Upper lobe of right lung (tissue), 1 donor: ENCODE measurements around the gene PTEN. TPM values are rescaled to one million over a fixed set of nuclear protein-coding genes. Genes with fewer than 3 reads are reported as not detected.
"Not testable (repeated sequence)": the region's sequence is repeated elsewhere in the genome, so short reads cannot be mapped to it uniquely, and the experiment has no call there.

Source experiments
- ATAC-seq: fragments of 200-7000 bp; cut with Tn5 transposase; one replicate; pipeline ENCODE4 v1.9.1; 2020; ENCODE audit warnings: mild to moderate bottlenecking, moderate library complexity
- DNase-seq: peaks from one replicate; pipeline ENCODE4 v3.0.0-alpha.2; 2020
- H3K27ac ChIP-seq: fragments of 200-600 bp; one replicate; pipeline ENCODE4 v1.8.0; 2022
- H3K27me3 ChIP-seq: fragments of 200-600 bp; one replicate; pipeline ENCODE4 v1.8.0; 2022; ENCODE audit warnings: mild to moderate bottlenecking
- H3K36me3 ChIP-seq: fragments of 200-600 bp; one replicate; pipeline ENCODE4 v1.8.0; 2022
- H3K4me1 ChIP-seq: fragments of 200-600 bp; one replicate; pipeline ENCODE4 v1.8.0; 2022
- H3K4me3 ChIP-seq: fragments of 200-600 bp; one replicate; pipeline ENCODE4 v1.8.0; 2022; ENCODE audit warnings: mild to moderate bottlenecking
- H3K9me3 ChIP-seq: fragments of 200-600 bp; one replicate; pipeline ENCODE4 v1.8.0; 2022
- intact Hi-C: fragments of 100-400 bp; cut with DNase I; formaldehyde crosslinking; loops from one replicate; pipeline ENCODE4 v1.11.0; 2022
- total RNA-seq: library from RNA; stranded (reverse); fragmentation: NEBNext Ultra II Directional; extraction: Animal tissue kit (Norgen Biotek cat#: 25700); gene quantifications from one replicate; pipeline ENCODE4 v1.2.1, GENCODE V29; 2021
- TF ChIP-seq, protein P1 (sequence below): fragments of 200-600 bp; IDR thresholded peaks from one replicate; pipeline ENCODE4 v1.8.0; 2022; ENCODE audit warnings: antibody characterized with exemption
- donor health status: DM: no; HTN: yes; CAD: no; lungs with severe emphysema.

The PTEN gene
- total RNA-seq, 1 donor from 2014 or later: 101 TPM

DNA sequence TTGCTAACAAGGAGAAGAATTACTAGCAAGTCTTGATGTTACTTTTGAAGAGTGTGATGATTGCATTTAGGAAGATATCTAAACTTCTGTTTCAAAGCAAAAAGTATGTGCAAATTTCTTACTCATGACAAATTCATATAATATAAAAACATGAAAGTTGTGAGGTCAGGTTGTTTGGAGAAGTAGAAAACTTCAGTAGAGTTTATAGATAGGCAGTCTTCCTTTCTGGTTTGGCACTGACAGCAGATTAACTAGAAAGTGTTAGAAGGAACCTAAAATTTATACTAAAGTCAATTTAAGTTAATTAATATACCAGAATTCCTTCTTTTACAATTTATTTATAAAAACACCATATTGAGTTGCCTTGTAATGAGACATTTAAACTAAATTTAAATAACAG is 16.9 kb downstream of the PTEN start:
- Histone ChIP-seq H3K27ac (no peak overlapping the region), H3K36me3 (peaks cover 2% of the 10 kb centered on the region), H3K27me3 (no peaks in the 10 kb centered on the region), H3K4me1 (peaks cover 22% of the 10 kb centered on the region), H3K9me3 (no peaks in the 10 kb centered on the region), H3K4me3 (no peak overlapping the region)
- intact Hi-C loops: no loop called here
- ATAC-seq: no peak
- TF ChIP-seq, protein P1, sequence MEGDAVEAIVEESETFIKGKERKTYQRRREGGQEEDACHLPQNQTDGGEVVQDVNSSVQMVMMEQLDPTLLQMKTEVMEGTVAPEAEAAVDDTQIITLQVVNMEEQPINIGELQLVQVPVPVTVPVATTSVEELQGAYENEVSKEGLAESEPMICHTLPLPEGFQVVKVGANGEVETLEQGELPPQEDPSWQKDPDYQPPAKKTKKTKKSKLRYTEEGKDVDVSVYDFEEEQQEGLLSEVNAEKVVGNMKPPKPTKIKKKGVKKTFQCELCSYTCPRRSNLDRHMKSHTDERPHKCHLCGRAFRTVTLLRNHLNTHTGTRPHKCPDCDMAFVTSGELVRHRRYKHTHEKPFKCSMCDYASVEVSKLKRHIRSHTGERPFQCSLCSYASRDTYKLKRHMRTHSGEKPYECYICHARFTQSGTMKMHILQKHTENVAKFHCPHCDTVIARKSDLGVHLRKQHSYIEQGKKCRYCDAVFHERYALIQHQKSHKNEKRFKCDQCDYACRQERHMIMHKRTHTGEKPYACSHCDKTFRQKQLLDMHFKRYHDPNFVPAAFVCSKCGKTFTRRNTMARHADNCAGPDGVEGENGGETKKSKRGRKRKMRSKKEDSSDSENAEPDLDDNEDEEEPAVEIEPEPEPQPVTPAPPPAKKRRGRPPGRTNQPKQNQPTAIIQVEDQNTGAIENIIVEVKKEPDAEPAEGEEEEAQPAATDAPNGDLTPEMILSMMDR: no peak
- no peak for DNase-seq

GRCh38 chr10:87881373-87882059 is 18.1 kb downstream of the PTEN start:
- peaks cover 11% of the 10 kb centered on the region for H3K4me1 ChIP-seq
- not testable (repeated sequence) for DNase-seq

GRCh38 chr10:87882555-87883294 is 19.3 kb downstream of the PTEN start:
- TF ChIP-seq, protein P1: no peak
- intact Hi-C loops: no loop called here
- H3K27me3 ChIP-seq: no peaks in the 10 kb centered on the region
- DNase-seq: no peak
- no peaks in the 10 kb centered on the region for H3K9me3 ChIP-seq
- ATAC-seq: no peak
- H3K36me3 ChIP-seq: peaks cover 12% of the 10 kb centered on the region
- no peak overlapping the region for H3K4me3 ChIP-seq
- peaks cover 4% of the 10 kb centered on the region for H3K4me1 ChIP-seq
- no peak overlapping the region for H3K27ac ChIP-seq

More at GRCh38 chr10:87881373-87882059, 18.1 kb downstream of the PTEN start:
- H3K27ac ChIP-seq, H3K27me3 ChIP-seq, H3K9me3 ChIP-seq, intact Hi-C loops, ATAC-seq, H3K4me3 ChIP-seq: not testable (repeated sequence)
- H3K36me3 ChIP-seq: peaks cover 12% of the 10 kb centered on the region

- ATAC-seq (no peak), DNase-seq (no peak)
- intact Hi-C loops: no loop called here
- Histone ChIP-seq H3K4me1 (peaks cover 4% of the 10 kb centered on the region), H3K27me3 (no peaks in the 10 kb centered on the region), H3K4me3 (no peak overlapping the region), H3K9me3 (no peaks in the 10 kb centered on the region), H3K36me3 (peaks cover 12% of the 10 kb centered on the region), H3K27ac (no peak overlapping the region)
- TF ChIP-seq, protein P1: no peak
These were observed 23.2 kb downstream of the PTEN start for GRCh38 chr10:87886635-87887034.

DNA sequence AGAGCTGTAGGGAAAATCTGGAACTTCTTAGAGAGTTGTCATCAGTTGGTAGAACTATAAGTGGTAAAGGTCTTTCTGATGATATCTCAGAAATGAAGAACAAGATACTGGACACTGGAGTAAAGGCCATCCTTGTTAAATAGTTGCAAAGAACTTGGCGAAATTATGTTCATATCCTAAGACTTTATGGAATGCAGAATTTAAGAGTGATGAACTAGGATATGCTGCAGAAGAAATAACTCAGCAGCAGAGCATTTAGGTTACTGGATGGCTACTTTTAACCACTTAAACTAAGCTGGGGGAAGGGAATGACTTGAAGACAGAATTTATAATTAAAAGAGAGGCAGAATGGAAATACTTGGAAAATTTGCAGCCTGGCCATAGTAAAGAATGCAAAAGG is 23.7 kb downstream of the PTEN start:
- DNase-seq (no peak), ATAC-seq (no peak)
- Histone ChIP-seq H3K9me3 (no peaks in the 10 kb centered on the region), H3K4me3 (no peak overlapping the region), H3K27me3 (no peaks in the 10 kb centered on the region), H3K4me1 (peaks cover 4% of the 10 kb centered on the region), H3K36me3 (peaks cover 12% of the 10 kb centered on the region), H3K27ac (no peak overlapping the region)
- TF ChIP-seq, protein P1: no peak
- intact Hi-C loops: no loop called here

DNA sequence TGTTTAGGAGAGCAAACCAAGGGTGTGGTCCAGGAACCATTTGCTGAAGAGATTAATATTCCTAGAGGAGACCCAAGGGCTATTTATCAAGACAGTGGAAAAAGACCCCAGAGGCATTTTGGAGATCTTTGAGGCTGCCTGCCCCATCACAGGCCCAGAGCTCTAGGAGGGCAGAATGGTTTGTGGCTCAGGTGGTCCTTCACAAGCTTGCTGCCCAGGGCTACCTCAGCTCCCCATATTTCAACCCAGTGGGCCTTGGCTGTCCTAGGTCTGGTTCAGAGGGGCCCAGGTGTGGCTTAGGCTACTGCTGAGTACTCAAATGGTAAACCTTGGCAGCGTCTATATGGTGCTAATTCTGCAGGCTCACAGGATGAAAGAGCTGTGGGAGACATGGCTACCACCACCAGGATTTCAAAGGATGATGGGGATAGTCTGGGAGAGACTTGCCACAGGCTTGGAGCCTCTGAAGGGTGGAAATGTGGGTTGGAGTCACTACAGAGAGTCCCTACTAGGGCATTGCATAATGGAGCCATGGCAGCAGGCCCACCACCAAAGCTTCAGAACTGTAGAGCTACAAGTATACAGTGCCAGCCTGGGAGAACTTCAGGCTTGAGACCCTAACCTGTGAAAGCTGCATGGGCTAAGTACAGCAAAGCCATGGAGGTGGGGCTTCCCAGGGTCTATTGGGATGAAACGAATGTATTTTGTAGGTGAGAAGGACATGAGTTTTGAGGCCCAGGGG is 24.3 kb downstream of the PTEN start:
- Histone ChIP-seq H3K4me1 (peaks cover 5% of the 10 kb centered on the region), H3K36me3 (peaks cover 12% of the 10 kb centered on the region), H3K9me3 (no peaks in the 10 kb centered on the region), H3K27me3 (no peaks in the 10 kb centered on the region), H3K27ac (no peak overlapping the region), H3K4me3 (no peak overlapping the region)
- intact Hi-C loops: no loop called here
- TF ChIP-seq, protein P1: no peak
- no peak for ATAC-seq
- no peak for DNase-seq
